Stimulated activated CD4-positive, alpha-beta T cell treated with anti-CD3 and anti-CD28 coated beads, Interleukin-1b, Interleukin-23, amount 100 ng/mL, for 24 hours (primary cell): ENCODE measurements around the gene PTPRQ.

Source experiments
- DNase-seq, 4 experiments: peaks; one replicate each; pipeline ENCODE4 v3.0.0-alpha.2; 2020; ENCODE audit warnings: low read depth in 4 of 4, low spot score in 1 of 4

The PTPRQ gene

DNA sequence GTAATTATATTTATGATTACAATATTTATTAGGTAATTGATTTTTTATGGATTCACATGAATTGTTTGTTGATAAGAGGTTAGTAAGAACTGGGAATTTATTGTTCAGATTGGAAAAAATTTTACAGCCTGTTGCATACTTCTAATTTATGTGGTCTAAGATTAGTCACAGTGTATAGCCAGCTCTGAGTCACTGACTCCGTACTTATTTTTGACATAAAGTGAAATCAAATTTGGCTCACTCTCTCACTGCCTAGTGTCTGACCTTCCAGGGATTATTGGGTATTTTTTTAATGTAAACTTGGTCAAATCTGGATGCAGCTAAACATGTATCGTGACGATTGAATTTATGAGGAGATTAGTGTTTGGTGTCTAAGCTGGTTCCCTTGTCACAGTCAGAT lies 109.3 kb downstream of the PTPRQ start:
- no peak for DNase-seq

DNA sequence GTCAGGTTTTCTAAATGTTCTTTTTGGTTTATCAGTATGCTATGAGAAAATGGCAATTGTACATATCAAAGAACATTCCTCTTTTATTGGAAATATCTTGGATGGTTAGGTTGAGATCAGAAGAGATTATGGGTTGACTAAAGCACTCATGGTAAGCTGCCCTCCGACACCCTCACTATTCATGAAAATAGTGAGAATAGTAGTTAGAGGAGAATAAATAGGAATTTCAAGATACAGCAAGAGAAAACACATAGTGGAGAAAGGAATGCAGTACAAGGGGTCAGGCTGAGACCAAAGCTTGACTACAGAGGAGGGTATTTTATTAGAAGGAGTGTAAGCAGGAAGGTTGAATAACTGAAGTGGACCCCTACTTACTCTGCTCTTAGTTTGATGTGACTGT lies 112.5 kb downstream of the PTPRQ start:
- DNase-seq, result no peak

GRCh38 chr12:80559766-80560165 lies 115.7 kb downstream of the PTPRQ start:
- no peak for DNase-seq

DNA sequence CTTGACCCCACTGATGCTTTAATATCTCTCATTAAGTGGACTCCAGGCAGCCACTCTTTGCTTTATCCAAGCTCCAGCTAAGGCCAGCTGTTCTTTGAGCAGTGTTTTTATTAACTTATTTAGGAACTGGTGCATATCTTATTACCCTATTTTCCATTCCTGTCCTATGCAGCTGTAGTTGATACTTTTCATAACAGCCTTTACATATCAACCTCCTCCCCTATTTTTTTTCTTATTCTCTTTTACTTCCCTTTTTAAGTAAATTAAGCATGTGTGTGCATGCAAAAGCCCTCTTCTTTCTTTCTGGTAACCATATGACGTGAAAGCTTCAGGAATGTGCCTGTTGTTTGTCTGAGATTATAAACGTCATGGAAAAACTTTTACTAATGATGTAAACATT lies 121.2 kb downstream of the PTPRQ start:
- no peak for DNase-seq

DNA sequence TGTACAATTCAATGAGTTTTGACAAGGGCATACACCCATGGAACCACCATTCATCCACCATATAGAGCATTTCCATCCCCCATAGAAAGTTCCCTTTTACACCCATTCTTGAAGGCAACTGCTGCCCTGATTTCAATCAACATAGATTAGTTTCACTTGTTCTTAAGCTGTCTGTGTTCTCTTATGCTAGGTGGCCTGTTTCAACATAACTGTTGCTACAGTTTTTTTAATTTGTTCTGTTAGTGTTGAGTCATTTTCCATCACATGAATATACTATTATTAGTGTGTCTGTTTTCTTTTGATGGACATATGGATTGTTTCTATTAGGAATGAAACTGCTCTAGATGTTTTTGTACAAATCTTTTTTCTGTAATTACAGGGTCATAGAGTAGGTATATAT lies 123.4 kb downstream of the PTPRQ start:
- no peak for DNase-seq

- no peak for DNase-seq
These were observed 132.8 kb downstream of the PTPRQ start for GRCh38 chr12:80576641-80577418.

GRCh38 chr12:80580254-80580653 lies 136.2 kb downstream of the PTPRQ start:
- no peak for DNase-seq

GRCh38 chr12:80581783-80582182 lies 137.7 kb downstream of the PTPRQ start:
- no peak for DNase-seq

- no peak for DNase-seq
These were observed 138.4 kb downstream of the PTPRQ start for GRCh38 chr12:80582431-80582830.

DNA sequence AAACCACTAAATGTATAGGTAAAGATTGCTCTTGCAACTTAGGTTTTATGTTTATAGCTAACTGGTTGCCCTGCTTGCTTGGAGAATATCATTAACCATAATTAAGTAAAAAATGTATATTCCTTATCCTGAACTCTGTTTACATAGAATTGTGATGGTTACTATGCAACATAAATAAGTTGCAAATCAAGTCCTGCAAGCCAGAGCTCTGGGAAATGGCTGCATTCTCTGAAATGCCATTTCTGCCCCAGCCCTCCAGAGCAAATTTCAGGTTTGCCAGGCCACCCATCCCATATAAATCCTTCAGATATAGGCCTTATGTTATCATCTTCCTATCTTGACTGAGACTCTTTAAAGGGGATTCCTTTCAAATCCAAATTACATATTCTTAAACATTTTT lies 145.0 kb downstream of the PTPRQ start:
- DNase-seq, result no peak

GRCh38 chr12:80590085-80590484 lies 146.1 kb downstream of the PTPRQ start:
- no peak for DNase-seq

DNA sequence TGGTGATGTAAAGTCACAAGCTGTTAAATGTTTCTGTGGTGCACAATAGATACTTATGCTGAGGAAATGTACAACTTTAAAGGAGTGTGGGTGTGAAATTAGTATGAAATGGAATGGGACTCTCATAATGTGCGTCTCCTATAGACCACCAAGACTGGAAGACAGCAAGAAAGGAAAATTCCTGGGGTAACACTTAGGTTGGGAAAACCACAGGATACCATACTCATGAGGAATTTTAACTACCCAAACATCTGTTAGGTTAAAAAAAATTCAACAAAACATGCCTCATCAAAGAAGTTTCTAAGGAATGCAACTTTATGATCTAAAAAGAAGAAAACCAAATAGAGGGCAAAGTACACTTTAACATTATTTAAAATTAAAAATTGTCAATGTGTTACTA lies 149.7 kb downstream of the PTPRQ start:
- no peak for DNase-seq

DNA sequence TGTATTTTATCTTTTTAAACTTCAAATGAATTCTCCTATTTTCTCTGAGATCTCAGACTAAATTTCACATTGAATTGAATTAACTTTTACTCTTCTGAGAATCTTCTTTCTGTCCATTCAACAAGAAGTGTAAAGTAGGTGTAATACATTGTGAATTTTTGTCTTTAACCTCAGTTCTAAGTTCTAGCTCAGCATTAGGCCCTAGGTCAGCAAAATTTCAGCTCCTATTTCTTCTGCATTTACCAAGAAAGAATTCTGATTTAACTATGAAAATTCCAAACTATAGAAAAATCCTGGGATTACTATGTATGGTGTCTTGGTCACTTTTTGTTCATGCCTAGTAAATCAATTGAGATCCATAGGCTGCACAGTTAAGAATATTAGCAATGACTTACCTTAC lies 152.5 kb downstream of the PTPRQ start:
- DNase-seq, result no peak

- no peak for DNase-seq
These were observed 154.1 kb downstream of the PTPRQ start for GRCh38 chr12:80598004-80598606.

DNA sequence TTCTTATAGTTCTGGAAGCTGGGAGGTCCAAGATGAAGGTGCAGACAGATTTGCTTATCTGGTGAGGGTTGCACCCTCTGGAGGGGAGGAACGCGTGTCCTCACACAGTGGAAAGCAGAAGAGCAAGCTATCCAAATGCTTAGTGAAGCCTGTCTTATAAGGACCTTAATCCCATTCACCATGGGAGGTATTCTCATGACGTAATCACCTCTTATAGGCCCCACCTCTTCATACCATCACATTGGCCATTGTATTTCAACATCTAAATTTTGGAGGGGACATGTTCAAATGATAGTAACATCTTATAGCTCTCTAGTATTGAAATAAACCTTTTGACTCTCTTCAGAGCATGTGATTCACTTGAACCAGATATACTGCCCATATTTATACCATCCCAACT lies 158.4 kb downstream of the PTPRQ start:
- DNase-seq, result no peak

DNA sequence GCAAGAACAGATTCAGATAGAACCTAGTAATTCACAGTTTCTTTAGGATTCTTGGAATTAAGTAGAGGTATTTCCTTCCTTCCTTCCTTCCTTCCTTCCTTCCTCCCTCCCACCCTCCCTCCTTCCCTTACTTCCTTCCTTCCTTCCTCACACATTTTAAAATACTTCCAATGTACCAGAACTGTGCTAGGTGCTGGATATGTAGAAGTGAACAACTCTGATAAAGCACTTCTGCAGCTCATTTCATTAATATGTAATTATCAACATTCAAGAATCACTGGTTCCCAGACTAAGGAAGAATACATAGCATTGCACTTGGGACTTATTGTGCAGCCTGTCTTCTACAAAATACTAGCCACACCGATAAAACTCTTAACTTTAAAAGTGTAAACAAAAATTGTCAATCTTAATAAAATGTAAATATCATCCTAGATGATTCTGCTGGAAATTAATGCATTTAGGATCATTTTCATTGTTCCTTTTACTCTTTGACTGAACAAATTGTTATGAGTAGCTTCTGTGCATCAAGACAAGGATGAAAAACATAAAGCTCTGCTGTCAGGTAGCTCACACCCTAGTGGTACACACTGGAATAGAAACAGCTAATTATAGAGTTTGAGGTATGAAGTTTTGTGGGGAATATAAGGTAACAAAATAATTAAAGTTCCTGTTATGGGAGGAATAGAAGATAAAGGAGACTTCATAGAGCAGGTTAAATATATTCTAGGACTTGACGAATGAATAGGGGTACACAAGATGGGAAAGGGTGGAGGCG lies 163.5 kb downstream of the PTPRQ start:
- no peak for DNase-seq

DNA sequence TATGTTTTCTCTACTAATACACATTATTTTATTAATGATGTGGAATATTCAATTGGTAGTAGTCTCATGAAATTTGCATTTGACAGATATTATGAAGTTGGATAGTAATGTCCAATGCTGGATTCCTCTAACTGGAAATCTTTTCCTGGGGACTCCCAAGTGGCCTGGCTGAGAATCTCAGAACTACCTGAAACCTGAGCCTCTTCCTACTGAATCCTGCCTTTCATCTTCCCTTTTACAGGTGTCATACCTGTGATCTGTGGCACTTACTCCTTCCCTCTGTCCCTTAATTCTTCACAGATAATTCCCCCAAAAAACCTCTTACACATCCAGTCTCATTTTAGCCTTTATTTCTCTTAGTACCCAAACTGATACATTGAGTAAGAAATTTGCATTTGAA lies 173.7 kb downstream of the PTPRQ start:
- DNase-seq, result no peak

- DNase-seq, result no peak
These were observed 176.2 kb downstream of the PTPRQ start for GRCh38 chr12:80620281-80620680.

DNA sequence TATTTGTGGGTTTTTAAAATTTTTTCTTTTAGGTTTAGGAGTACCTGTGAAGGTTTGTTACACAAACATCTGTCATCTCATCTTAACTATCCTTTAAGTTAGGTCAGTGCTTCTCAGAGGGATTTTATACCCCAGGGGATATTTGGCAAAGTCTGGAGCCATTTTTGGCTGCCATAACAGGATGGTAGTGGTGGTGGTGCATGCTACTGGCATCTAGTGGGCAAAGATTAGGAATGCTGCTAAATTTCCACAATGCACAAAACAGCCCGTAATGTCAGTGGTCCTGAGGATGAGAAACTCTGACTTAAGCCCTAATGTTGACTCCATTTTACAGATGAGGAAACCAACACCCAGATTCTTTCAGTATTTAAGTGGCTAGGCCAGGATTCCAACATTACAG lies 178.2 kb downstream of the PTPRQ start:
- no peak for DNase-seq

- no peak for DNase-seq
These were observed 181.0 kb downstream of the PTPRQ start for GRCh38 chr12:80625051-80625450.

- no peak for DNase-seq
These were observed 181.9 kb downstream of the PTPRQ start for GRCh38 chr12:80625901-80626300.

DNA sequence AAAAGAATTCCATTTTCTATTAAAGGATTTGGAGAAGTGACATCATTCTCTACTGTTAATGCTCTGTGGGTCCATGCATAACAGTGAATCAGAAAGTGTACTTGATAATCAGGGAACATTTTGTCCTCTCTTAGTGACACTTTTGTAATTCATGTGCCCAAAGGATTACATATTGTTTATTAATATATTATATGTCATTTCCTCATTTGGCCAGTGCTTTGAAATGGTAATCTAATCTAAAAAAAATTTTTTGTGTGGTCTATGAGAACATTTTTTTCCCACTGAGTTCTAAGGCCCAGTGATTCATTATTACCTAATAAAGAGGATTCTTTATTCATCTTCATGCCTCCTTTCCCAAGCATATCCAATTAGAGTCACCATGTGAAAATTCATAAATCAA lies 183.7 kb downstream of the PTPRQ start:
- DNase-seq, result no peak
